Measurements from ENCODE around the gene DHRS1.

GRCh38 chr14:24312736-24313507 is 13.3 kb upstream of the DHRS1 start:
- TF ChIP-seq ZNF155 (tag by site-specific recombination; IDR thresholded peaks at IDR 0.05), result no peak
- TF ChIP-seq ZFP3 (tag by site-specific recombination; IDR thresholded peaks at IDR 0.05; ENCODE audit: low read depth), result no peak
- TF ChIP-seq REST (tag by site-specific recombination; IDR thresholded peaks at IDR 0.05), result no peak
- TF ChIP-seq CTCF (tag by site-specific recombination; IDR thresholded peaks at IDR 0.05), result no peak
- TF ChIP-seq YY1 (tag by site-specific recombination; IDR thresholded peaks at IDR 0.05), result no peak
- no peak for TF ChIP-seq SETDB1 (IDR thresholded peaks at IDR 0.05; ENCODE audit: insufficient read length, low read length)
- no peak for TF ChIP-seq WT1 (tag by site-specific recombination; IDR thresholded peaks at IDR 0.05)
- no peak for TF ChIP-seq ZBTB21 (tag by site-specific recombination; IDR thresholded peaks at IDR 0.05)
- no peak for TF ChIP-seq ZNF433 (tag by site-specific recombination; IDR thresholded peaks at IDR 0.05; ENCODE audit: low read depth)
- TF ChIP-seq OVOL3 (tag by site-specific recombination; IDR thresholded peaks at IDR 0.05), result no peak
- no peak for TF ChIP-seq ZNF350 (tag by site-specific recombination; IDR thresholded peaks at IDR 0.05)

Measured in HEK293 (cell line).